BJ (cell line): Measurements from ENCODE around the gene NFIL3. TPM values are rescaled to one million over a fixed set of nuclear protein-coding genes. Genes with fewer than 3 reads are reported as not detected.

Experiments
- CTCF ChIA-PET: fragments of 350-600 bp; formaldehyde crosslinking; extraction: SDS; loops from one replicate; lab custom pipeline; 2021; ENCODE audit warnings: antibody characterized with exemption, inconsistent platforms; lab: Yijun Ruan, JAX
- POLR2A ChIA-PET: fragments of 300-600 bp; sonication (Branson Sonifier 250); formaldehyde crosslinking; extraction: SDS; loops from one replicate; lab custom pipeline; 2021; ENCODE audit warnings: antibody characterized with exemption; lab: Charles Lee
- DNase-seq: peaks from one replicate; pipeline ENCODE4 v3.0.0-alpha.2; 2011; ENCODE audit warnings: low read depth
- H3K27me3 ChIP-seq: 2 replicates; pipeline ENCODE4 v1.6.0; 2011; ENCODE audit warnings: low read length; ENCODE audit not compliant: control insufficient read depth, insufficient read depth
- H3K36me3 ChIP-seq: 2 replicates; pipeline ENCODE4 v1.5.1; 2011; ENCODE audit warnings: low read length; ENCODE audit not compliant: control insufficient read depth, insufficient read depth
- H3K4me3 ChIP-seq: 2 replicates; pipeline ENCODE4 v1.5.1; 2011; ENCODE audit warnings: low read depth, mild to moderate bottlenecking, control low read depth, low read length
- polyA plus RNA-seq: library from polyadenylated mRNA; depleted of rRNA; stranded (reverse); fragments of >200 nt; gene quantifications from 2 replicates; pipeline ENCODE4 v1.2.3, GENCODE V29; 2011
- TF ChIP-seq, protein P1 (sequence below): IDR thresholded peaks from 2 replicates; pipeline ENCODE4 v1.5.1; 2011; ENCODE audit warnings: low read depth, mild to moderate bottlenecking, control low read depth, inconsistent platforms, low read length, moderate library complexity; ENCODE audit not compliant: insufficient read depth

NFIL3 gene
- polyA plus RNA-seq, 1 experiment, result 6.9 TPM

- Histone ChIP-seq H3K36me3 (no peaks in the 10 kb centered on the region), H3K27me3 (no peaks in the 10 kb centered on the region), H3K4me3 (no peak overlapping the region)
- TF ChIP-seq, protein P1, sequence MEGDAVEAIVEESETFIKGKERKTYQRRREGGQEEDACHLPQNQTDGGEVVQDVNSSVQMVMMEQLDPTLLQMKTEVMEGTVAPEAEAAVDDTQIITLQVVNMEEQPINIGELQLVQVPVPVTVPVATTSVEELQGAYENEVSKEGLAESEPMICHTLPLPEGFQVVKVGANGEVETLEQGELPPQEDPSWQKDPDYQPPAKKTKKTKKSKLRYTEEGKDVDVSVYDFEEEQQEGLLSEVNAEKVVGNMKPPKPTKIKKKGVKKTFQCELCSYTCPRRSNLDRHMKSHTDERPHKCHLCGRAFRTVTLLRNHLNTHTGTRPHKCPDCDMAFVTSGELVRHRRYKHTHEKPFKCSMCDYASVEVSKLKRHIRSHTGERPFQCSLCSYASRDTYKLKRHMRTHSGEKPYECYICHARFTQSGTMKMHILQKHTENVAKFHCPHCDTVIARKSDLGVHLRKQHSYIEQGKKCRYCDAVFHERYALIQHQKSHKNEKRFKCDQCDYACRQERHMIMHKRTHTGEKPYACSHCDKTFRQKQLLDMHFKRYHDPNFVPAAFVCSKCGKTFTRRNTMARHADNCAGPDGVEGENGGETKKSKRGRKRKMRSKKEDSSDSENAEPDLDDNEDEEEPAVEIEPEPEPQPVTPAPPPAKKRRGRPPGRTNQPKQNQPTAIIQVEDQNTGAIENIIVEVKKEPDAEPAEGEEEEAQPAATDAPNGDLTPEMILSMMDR, result no peak
- CTCF ChIA-PET, result no interaction called here
- POLR2A ChIA-PET, result no interaction called here
- DNase-seq, result no peak
Measured at GRCh38 chr9:91386765-91387164, 36.9 kb downstream of the NFIL3 start.

GRCh38 chr9:91384954-91385353 is 38.7 kb downstream of the NFIL3 start:
- ChIA-PET CTCF (no interaction called here), POLR2A (no interaction called here)
- TF ChIP-seq, protein P1, result no peak
- no peak for DNase-seq
- H3K27me3 ChIP-seq, result no peaks in the 10 kb centered on the region
- H3K36me3 ChIP-seq, result no peaks in the 10 kb centered on the region
- H3K4me3 ChIP-seq, result no peak overlapping the region

- no peak overlapping the region for H3K4me3 ChIP-seq
- no peaks in the 10 kb centered on the region for H3K27me3 ChIP-seq
- ChIA-PET CTCF (no interaction called here), POLR2A (no interaction called here)
- H3K36me3 ChIP-seq, result no peaks in the 10 kb centered on the region
- no peak for DNase-seq
- TF ChIP-seq, protein P1, result no peak
Measured at GRCh38 chr9:91383577-91383976, 40.1 kb downstream of the NFIL3 start.

GRCh38 chr9:91382298-91382697 is 41.3 kb downstream of the NFIL3 start:
- no peak overlapping the region for H3K4me3 ChIP-seq
- TF ChIP-seq, protein P1, result no peak
- ChIA-PET POLR2A (no interaction called here), CTCF (no interaction called here)
- no peaks in the 10 kb centered on the region for H3K36me3 ChIP-seq
- no peaks in the 10 kb centered on the region for H3K27me3 ChIP-seq
- no peak for DNase-seq

GRCh38 chr9:91379426-91379825 is 44.2 kb downstream of the NFIL3 start:
- Histone ChIP-seq H3K36me3 (no peaks in the 10 kb centered on the region), H3K4me3 (no peak overlapping the region), H3K27me3 (no peaks in the 10 kb centered on the region)
- no peak for DNase-seq
- POLR2A ChIA-PET, result no interaction called here
- CTCF ChIA-PET, result no interaction called here
- TF ChIP-seq, protein P1, result no peak
